A549 (cell line): Measurements from ENCODE around the gene COX10.

ENCODE experiments used
- CHD2 ChIP-seq: fragments of 150-350 bp; IDR thresholded peaks from 2 replicates; pipeline ENCODE4 v1.6.1; 2014; ENCODE audit warnings: low read length; ENCODE audit not compliant: partially characterized antibody
- CTCF ChIP-seq: fragments of >200 bp; sonication (Bioruptor Twin); formaldehyde crosslinking; IDR thresholded peaks from 3 replicates; pipeline ENCODE4 v1.5.1; 2016
- EP300 ChIP-seq, 2 experiments: fragments of >200 bp; sonication (Bioruptor Twin); formaldehyde crosslinking; IDR thresholded peaks; 2 replicates in 1 of 2; 3 replicates in 1 of 2; pipeline ENCODE4 v1.6.1; 2016 to 2017
- FOSL2 ChIP-seq, 2 experiments: fragments of 450-650 bp in 1 of 2; fragments of >200 bp in 1 of 2; sonication (Bioruptor Twin) in 1 of 2; formaldehyde crosslinking; IDR thresholded peaks; 2 replicates each; pipeline versions ENCODE4 v1.5.0 to v1.6.1; 2016 to 2020; ENCODE audit warnings: mild to moderate bottlenecking in 1 of 2, moderate library complexity in 1 of 2
- HMGXB4 ChIP-seq: fragments of 250-450 bp; sonication (Bioruptor Pico); IDR thresholded peaks from 2 replicates; pipeline ENCODE4 v1.5.0; 2021; ENCODE audit warnings: mild to moderate bottlenecking, moderate library complexity, borderline replicate concordance
- JUN ChIP-seq, 2 experiments: fragments of >200 bp; sonication (Bioruptor Twin); formaldehyde crosslinking; IDR thresholded peaks; 2 replicates in 1 of 2; 3 replicates in 1 of 2; pipeline ENCODE4 v1.6.1; 2016 to 2017
- PHF8 ChIP-seq: fragments of 200-600 bp; sonication (generic); IDR thresholded peaks from 2 replicates; pipeline ENCODE4 v1.6.1; 2016; ENCODE audit warnings: low read depth, mild to moderate bottlenecking, antibody characterized with exemption, moderate library complexity, borderline replicate concordance
- POLR2A ChIP-seq: IDR thresholded peaks from 2 replicates; pipeline ENCODE4 v1.6.1; 2012; ENCODE audit warnings: mild to moderate bottlenecking, low read length
- RCOR1 ChIP-seq: fragments of 150-350 bp; IDR thresholded peaks from 2 replicates; pipeline ENCODE4 v1.6.1; 2014; ENCODE audit warnings: antibody characterized with exemption, low read length, low read depth
- SMC3 ChIP-seq: fragments of >200 bp; sonication (Bioruptor Twin); formaldehyde crosslinking; IDR thresholded peaks from 3 replicates; pipeline ENCODE4 v1.6.1; 2018; ENCODE audit warnings: inconsistent platforms
- USF2 ChIP-seq: fragments of 450-650 bp; IDR thresholded peaks from 2 replicates; pipeline ENCODE4 v1.6.1; 2014; ENCODE audit warnings: antibody characterized with exemption
- ZSCAN20 ChIP-seq: fragments of 250-450 bp; sonication (Bioruptor Pico); IDR thresholded peaks from 2 replicates; pipeline ENCODE4 v1.8.0; 2022; ENCODE audit warnings: mild to moderate bottlenecking, moderate library complexity
- TF ChIP-seq, protein P1 (sequence below): fragments of 200-600 bp; sonication (generic); IDR thresholded peaks from 2 replicates; pipeline ENCODE4 v1.6.1; 2016; ENCODE audit warnings: antibody characterized with exemption, mild to moderate bottlenecking, moderate library complexity

GRCh38 chr17:14124854-14125253, 55.5 kb downstream of the COX10 start:
- TF ChIP-seq SMC3 = no peak
- TF ChIP-seq CTCF = no peak
- no peak for TF ChIP-seq CHD2
- no peak for TF ChIP-seq JUN (IDR thresholded peaks at IDR 0.05)
- TF ChIP-seq, protein P1, sequence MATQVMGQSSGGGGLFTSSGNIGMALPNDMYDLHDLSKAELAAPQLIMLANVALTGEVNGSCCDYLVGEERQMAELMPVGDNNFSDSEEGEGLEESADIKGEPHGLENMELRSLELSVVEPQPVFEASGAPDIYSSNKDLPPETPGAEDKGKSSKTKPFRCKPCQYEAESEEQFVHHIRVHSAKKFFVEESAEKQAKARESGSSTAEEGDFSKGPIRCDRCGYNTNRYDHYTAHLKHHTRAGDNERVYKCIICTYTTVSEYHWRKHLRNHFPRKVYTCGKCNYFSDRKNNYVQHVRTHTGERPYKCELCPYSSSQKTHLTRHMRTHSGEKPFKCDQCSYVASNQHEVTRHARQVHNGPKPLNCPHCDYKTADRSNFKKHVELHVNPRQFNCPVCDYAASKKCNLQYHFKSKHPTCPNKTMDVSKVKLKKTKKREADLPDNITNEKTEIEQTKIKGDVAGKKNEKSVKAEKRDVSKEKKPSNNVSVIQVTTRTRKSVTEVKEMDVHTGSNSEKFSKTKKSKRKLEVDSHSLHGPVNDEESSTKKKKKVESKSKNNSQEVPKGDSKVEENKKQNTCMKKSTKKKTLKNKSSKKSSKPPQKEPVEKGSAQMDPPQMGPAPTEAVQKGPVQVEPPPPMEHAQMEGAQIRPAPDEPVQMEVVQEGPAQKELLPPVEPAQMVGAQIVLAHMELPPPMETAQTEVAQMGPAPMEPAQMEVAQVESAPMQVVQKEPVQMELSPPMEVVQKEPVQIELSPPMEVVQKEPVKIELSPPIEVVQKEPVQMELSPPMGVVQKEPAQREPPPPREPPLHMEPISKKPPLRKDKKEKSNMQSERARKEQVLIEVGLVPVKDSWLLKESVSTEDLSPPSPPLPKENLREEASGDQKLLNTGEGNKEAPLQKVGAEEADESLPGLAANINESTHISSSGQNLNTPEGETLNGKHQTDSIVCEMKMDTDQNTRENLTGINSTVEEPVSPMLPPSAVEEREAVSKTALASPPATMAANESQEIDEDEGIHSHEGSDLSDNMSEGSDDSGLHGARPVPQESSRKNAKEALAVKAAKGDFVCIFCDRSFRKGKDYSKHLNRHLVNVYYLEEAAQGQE = no peak
- no peak for TF ChIP-seq USF2
- TF ChIP-seq RCOR1 = no peak
- TF ChIP-seq FOSL2 (IDR thresholded peaks at IDR 0.05) = no peak
- no peak for TF ChIP-seq FOSL2 (CRISPR knock-in tag; IDR thresholded peaks at IDR 0.05)
- no peak for TF ChIP-seq EP300 (IDR thresholded peaks at IDR 0.05)
- TF ChIP-seq POLR2A = no peak
- TF ChIP-seq ZSCAN20 (CRISPR knock-in tag) = no peak
- no peak for TF ChIP-seq PHF8
- TF ChIP-seq HMGXB4 (CRISPR knock-in tag) = no peak
